GM19463 (cell line): ENCODE measurements around the gene FAM50B.

Experiments
- ATAC-seq: cut with Tn5 transposase; IDR thresholded peaks from one replicate; pipeline ENCODE4 v1.9.1; 2021; ENCODE audit warnings: mild to moderate bottlenecking, moderate library complexity; ENCODE audit not compliant: unreplicated experiment

The FAM50B gene

DNA sequence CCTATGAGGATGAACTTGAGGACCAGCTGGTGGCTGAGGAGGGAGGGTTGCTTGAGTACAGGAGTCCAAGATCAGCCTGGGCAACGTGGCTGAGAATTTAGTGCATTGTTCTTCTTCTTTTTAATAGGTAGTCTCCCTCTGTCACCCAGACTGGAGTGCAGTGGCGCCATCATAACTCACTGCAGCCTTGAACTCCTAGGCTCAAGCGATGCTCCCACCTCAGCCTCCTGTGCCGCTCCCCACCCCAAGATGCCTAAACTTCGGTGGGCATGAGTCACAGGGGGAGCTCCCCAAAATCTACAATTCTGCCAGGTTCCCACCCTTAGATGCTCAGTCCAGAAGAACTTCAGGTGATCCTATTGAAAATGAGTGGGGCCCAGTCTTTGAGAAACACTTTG, 21.4 kb downstream of the FAM50B start:
- ATAC-seq: no peak

DNA sequence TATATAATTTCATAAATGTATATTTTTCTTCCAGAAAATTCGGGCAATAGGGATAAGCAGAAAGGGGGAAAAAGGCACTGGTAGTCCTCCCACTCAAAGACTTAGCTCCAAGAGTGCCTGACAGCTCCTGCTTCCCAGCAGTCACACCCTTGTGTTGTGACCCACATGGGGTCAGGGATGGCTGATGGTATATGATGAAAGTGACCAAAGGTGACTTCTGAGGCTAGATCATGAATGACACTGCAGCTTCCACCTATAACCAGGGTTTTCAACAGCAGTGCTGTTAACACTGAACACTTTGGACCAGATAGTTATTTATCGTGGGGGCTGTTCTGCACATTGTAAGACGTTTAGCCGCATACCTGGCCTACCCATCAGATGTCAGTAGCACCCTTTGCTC, 22.3 kb downstream of the FAM50B start:
- ATAC-seq: no peak

DNA sequence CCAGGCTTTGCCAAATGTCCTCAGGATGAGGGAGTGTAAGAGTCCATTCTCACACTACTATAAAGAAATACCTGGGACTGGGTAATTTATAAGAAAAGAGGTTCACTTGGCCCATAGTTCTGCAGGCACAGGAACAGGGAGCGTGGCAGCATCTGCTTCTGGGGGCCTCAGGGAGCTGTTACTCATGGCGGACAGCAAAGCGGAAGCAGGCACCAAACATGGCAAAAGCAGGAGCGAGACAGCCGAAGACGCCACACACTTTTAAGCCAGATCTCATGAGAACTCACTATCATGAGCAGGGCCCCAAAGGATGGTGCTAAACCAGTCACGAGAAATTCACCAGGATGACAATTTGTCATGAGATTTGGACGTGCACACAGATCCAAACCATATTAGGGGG, 22.8 kb downstream of the FAM50B start:
- ATAC-seq: no peak

DNA sequence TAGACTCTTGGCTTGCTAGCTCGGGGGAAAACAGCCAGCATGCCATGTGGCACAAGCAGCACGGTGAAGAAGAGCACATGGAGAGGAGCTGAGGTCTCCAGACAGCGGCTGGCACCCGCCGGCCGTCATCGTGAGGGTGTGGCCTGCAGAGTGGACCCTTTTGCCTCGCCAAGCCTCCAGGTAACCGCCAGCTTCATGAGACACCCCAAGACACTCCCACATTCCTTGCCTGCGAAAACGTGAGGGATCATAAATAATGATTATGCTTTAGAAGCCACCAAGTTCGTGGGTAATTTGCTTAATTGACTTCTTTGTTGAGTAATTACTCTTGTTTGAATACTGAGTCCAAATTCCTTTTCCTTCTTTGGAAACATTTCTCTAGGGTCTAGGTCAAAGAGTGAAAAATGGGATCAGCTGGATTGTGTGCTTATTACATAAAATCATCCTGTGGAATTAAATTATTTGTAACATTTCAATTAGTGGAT, 23.2 kb downstream of the FAM50B start:
- no peak for ATAC-seq

DNA sequence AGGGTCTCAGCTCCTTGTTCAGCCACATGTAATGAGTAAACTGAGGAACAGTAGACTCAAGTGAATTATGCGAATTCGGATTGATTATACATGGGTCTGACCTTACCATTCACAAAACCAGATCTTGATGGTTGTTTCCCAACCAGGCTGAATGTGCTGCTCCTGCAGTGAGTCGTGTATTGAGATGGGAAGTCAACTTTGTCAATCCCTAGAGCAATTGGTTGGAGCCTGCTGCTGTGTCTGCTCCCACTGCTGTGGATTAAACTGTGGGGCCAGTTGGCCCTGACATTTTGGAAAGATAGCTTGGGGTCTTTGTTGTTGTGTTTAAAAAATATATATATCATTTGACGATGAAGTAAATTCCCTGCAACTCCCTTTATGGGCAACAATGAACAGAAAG, 23.9 kb downstream of the FAM50B start:
- no peak for ATAC-seq

DNA sequence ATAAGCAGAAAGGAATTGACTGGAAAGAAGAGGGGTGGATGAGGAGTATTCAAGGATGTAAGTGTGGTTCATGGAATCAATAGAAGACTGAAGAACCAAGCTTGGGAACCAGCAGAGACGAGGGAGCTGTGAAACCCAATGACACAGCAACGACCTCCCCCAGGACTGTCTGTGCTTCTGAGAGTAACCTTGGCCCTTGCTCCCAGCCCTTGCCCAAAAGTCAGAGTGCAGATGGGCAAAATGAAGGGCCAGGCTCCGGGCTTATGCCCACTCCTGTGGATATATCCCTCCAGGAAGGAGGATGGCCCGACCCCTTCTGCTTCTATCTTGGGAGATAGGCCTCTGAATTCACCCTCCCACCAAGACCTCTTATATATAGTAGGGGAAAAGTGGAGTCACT, 24.9 kb downstream of the FAM50B start:
- ATAC-seq: no peak

DNA sequence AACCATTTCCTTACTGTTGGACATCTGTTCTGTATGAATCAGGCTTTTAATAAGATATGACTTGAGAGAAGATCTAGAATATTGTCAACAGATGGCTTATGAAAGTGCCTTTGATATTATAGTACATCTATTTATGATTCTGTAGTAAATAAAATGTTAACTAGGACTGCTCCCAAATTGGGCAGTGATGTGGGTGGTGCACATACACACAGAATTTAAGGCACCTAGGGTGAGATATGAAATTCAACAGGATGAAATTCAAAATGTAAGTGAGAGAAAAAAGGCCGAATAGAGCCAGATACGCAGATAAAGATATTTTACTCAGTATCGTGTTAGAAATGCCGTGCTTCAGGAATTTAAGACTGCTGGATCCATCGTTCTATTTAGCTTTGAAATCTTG, 26.3 kb downstream of the FAM50B start:
- ATAC-seq: no peak

DNA sequence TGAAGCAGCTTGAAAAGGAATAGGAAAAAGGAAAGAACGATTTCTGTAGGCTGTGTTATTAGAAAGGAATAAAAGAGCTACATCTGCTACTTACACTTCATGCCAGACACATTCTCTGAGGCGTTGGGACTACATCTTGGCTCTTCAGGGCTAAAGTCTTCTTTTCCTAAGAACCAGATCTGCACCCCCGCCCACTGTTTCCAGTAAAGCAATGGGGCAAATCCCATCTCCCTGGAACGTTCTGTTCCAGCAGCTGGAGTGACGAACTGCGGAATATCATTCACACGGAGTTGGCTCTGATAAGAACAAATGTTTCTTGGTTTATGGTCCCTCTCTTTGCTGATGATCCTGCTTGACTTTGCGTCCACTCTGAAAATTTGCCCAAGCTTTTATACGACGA, 26.9 kb downstream of the FAM50B start:
- no peak for ATAC-seq

DNA sequence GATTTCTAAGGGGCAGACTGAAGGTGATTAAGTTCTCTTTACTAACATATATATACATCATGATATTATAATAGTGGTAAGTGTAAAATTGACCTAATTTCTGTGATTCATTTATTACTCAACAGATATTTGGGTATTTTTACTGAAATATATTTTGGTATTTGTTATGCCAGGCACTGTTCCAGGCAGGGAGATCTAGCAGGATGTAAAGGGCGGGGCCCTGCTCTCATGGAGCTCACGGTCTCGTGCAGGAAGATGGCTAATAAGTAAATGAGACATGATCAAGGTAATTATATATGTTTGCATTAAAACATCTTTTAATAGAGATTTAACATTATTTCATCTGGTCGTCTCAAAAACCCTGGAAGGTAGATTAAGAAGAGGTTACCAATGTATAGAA, 27.7 kb downstream of the FAM50B start:
- ATAC-seq: no peak

DNA sequence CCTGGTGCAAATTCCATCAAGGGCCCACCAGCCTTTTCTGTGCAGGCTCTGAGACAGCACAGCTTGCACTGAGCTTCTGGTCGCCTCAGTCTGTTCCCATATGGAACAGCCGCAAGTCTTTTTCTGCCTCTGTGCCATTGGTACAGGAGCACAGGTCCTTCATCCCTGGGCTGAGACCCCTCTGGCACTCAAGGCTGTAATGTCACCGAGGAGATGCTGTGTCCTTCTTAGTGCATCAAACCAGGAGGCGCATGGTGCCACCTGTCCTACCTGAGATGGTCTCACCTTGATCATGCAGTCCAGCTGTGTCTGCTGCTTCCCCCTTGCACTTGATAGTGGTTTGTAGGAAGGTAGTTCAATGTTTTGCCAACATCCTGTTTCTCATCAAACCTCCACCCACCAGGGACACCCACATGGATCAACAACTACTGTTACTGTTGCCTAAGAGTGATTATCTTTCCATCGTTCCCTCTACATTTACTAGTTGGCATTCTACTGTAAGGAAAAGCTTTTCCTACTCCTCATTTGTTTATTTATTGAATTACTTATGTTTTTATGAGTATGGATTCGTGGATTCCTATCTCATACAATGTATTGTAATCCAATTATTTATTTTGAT, 29.0 kb downstream of the FAM50B start:
- ATAC-seq: no peak

DNA sequence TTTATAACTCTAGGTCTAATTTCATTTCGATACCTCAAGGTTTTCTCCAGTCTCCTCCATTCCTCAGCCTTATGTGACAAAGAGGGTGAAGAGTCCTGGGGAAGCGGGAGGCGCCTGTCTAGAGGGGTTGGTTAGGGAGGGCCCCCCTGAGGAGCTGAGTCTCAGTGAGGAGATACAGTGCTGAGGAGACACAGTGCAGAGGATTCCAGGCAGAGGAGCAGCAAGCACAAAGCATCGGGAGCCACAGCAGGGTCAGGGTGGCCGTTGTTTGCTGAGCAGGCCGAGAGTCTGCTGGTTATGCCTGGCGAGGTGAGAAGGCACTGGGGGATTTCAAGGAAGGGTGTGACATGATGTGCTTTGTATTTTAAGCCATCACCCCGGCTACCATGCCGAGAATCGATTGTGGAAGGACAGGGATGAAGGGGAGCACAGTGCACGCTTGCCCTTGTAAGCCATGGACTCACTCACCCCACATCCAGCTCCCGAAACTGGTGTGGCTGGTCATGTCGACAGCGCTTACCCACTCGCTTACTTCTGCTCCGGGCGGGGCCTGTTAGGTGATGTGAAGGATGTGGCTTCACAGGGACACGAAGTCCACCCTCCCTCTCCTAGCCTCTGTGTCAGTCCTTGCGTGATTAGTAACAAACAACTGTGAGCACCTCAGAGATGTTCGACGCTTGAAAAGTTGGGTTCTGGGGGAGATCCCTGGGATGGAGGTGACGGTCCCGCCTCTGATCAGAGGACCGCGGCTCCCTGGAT, 30.2 kb downstream of the FAM50B start:
- ATAC-seq: no peak

DNA sequence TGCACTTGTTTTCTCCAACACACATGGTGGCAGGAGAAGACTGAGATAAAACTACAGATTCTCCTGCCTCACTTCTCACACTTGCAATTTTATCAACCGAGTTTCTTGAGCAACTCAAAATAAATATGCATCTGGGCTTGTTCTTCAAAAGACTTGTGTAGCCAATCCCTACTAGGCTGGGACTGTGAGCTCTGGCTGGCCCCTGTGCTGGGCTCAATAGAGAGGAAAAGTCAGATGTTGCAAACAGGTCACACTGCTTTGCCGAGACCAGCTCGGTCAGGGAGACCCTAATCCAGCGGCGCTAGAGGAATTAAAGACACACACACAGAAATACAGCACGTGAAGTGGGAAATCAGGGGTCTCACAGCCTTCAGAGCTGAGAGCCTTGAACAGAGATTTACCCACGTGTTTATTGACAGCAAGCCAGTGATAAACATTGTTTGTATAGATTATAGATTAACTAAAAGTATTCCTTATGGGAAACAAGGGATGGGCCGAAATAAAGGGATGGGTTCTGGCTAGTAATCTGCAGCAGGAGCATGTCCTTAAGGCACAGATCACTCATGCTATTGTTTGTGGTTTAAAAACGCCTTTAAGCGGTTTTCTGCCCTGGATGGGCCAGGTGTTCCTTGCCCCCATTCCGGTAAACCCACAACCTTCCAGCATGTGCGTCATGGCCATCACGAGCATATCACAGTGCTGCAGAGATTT, 32.7 kb downstream of the FAM50B start:
- no peak for ATAC-seq

DNA sequence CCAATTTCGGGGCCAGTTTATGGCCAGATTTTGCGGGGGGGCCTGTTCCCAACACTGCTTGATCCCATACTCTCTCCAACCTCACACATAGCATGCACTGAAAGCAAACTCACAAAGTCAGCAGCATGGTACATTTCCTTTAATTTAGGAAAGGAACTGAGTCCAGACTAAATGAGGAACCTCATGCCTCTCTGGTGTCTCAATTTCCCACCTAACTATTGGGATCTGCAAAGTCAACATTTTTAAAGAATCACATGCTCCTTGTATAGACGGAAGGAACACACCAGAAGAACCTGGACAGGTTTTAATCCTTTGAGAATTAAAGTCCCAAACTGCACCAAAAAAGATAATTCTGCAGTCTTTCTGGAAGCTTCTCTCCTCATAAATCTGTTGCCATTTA, 33.3 kb downstream of the FAM50B start:
- ATAC-seq: no peak

DNA sequence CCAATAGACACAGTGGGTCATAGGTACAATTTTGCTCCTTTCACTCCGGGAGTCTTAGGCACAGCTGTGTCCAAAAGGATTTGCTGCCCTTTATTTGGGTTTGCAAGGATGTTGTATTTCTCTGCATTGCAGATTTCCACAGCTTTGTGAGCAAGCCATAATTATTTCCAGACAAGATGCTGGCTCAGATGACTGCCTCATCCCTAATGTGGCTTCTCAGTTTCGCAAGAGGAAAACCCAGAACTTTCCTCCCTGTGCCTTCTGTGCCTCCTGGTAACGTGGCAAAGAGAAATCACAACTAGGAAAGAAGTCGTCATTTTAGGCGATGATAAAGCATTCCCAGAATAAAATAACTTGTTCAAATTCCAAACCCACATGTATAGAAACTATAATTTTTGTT, 33.7 kb downstream of the FAM50B start:
- no peak for ATAC-seq

DNA sequence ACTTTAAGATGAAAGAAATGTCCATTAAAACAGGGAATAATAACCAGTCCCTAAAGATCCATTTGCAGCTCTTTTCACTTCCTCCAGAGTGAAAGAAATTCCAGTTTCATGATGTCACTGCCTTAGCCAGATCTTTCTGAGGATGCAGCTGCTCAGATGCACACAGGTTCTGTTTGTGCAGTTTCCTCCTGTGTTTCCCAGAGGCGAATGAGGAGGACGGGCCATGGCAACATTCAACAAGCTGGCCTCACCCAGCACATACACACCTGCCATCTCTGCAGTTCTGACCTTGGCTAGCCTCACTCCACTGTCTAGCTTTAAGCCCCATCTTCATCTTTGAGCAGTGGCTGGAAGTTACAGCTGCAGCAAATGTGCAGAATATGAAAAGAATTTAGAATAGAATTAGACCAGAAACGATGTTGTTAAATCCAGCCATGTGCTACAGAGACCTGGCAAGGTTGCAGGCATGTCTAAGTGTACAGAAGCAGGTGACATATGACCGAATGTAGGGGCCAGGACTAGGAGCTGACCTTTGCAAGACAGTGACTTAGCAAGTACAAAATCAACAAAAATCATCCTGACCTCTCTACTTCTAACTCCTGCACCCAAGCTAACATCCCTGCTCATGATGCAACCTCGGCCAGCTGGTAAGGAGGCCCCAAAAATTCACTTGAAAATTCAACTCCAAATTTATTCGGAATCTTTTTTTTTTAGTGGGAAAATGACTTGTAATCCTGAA, 35.0 kb downstream of the FAM50B start:
- ATAC-seq: no peak

DNA sequence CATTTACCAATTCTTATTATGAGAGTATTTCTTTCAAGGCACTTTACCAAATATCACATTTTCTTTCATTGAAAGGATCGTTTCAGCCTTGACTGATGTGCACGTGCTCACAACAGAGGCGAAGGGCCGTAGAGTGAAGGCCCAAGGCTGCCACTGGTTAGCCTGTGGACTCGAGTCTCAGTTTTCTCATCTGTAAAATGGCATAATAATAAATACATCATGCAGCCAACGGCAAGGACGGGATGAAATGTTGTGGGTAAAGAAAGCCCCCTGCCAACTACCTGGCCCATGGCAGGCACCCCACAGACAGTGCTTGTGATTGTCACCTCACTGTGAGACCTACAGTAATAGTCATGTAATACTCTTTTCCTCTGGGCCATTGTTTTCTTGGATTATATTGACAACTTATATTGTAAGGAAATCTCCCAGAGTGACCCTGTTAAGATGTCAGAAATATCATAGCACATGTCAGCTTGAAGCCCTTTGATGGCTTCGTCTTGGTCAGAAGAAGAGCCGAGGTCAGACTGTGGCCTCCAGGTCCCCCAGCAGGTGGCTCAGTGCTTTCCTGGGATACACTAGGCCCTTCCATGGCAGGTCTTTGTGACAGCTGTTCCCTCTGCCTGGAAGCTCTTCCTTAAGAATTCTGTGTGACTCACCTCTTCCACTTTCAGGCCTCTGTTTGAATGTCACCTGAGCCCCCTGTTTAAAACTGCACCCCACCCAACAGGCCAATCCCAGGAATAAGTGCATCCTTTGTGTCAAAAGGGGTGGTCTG, 36.3 kb downstream of the FAM50B start:
- no peak for ATAC-seq

DNA sequence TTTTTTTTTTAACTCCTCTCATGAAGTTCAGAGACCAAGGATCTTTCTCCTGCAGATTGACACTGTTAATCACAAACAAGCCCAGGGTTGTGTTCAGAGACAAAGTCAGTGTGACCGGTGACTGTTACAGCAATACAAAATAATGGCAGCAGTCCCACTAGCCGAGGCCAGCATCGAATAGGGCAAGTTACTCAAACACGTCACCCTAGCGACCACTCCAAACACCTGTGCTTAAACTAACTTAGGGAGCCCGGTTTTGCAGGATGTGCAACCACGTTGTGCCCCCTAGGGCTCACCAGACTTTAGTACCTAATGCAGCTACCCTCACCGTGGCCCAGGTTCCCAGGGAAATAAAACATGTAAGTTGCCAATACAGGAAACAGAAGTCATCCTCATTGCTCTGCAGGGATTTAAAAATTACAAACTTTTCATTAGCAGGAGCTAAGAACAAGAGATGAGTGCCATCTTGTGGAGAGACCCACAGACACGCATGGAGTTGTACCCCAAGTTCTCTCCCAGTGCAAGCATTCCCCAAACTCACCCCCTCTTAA, 38.1 kb downstream of the FAM50B start:
- ATAC-seq: no peak

DNA sequence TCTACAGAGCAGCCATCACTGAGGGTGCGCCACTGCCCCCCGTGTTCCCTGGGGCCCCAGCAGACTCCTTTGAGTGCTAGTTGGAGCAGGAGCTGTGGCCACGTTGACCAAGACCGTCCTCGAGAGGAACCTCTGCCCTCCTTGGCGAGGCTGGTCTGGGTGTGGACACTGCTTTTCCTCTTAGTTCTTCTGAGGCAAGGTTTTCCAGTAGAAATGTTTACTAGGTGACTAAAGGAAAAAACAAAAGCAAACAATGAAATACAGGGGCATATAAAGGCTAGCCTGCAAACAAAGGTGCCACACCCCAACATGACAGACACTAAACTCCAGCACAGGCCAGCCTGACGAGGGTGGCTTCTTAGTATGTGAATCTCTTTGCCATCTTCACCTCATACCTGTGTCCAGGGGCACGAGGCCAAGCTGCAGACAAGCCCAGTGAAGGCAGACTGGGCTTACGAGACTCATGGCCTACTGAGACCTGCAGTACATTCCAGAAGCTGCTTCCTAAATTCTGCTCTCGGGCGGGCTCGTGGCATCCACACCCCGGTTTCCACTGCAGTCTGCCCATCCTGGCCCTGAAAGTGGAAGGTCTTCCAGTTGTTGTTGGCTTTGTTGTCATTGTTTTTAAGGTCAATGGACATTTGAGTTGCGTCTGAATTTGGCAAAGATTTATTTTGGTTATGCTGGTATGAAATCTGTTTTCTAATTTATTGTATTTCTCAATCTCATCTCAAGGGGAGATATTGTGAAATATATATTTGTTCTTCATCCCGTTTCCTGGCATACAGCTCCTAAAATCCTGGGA, 39.2 kb downstream of the FAM50B start:
- no peak for ATAC-seq

DNA sequence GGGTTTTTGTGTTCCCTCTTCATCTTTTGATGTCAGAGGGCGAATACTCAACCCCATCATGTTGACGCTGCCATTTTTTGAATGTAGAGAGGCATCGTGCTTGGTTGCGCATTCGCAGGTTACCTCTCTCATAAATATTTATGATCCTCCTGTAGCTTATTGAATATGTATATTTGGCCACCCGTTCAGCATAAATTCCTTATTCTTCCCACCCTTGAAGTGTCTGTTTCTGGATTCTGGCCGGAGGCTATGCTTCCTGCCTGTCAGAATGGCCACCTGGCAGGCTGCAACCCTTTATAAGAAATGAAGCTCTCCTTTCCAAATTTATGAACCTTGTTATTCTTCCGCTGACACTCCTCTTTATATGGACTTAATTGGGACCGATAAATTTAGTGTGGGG, 40.9 kb downstream of the FAM50B start:
- ATAC-seq: no peak

DNA sequence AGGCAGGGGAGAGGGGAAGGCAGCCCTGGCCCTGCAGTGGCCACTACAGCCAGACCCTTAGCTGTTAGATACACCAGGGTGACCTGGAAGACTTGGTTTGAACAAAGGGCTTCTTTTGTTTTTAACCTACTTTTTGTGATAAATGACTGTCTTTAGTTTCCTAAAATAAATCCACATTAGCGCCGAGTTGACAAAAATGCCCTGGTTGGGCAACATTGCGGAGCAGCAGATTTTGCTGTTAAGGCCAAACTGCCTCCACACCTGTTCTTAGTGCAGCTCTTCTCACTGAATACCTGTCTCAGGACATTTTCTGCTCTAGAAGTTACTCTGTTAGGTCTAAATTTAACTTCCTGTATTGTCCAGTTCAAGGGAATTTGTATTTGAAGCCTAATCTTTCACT, 42.7 kb downstream of the FAM50B start:
- ATAC-seq: no peak
